ENCODE measurements around the gene TINCR. TPM values are rescaled to one million over a fixed set of nuclear protein-coding genes. Genes with fewer than 3 reads are reported as not detected.
A peak's percentile ranks its signal among the peaks of the same experiment; 100 is the strongest.

Gene TINCR
- not detected in 2 replicates for total RNA-seq
- polyA plus RNA-seq: 0.01 TPM in 1 of 2 replicates, not detected in the other
- polyA plus RNA-seq (2011; cell fraction: cytosol; rRNA removed): 0.03 TPM in 2 replicates
- 0.07 and 0.22 TPM in 2 replicates for polyA plus RNA-seq (2011; cell fraction: nucleus; rRNA removed)
- polyA plus RNA-seq (2012): 0.11 and 0.55 TPM in 2 replicates
- not detected in 2 replicates for polyA minus RNA-seq
- 3.8 TPM for polyA minus RNA-seq (2011; cell fraction: cytosol; rRNA and poly(A)+ RNA removed)
- polyA minus RNA-seq (2011; cell fraction: nucleus; rRNA and poly(A)+ RNA removed): not detected in 2 replicates
- Bru-seq, nascent RNA: percentile 18 among the genes with signal in this experiment
- BruChase-seq, experiment 1, labeled RNA remaining after a 6-hour chase: percentile 22 among the genes with signal in this experiment
- BruChase-seq, experiment 2, labeled RNA remaining after a 2-hour chase: percentile 22 among the genes with signal in this experiment
- long read RNA-seq: 0 reads

GRCh38 chr19:5567360-5567969 lies at the start of gene TINCR:
Gene TINCR (minus strand): TSS chr19:5567953.
- POLR2A ChIA-PET: no interaction called here
- no peak within 1 kb of the TSS for H3K27ac ChIP-seq (ENCODE audit: insufficient read depth, low read depth, low read length)
- dilution Hi-C loops (cut with MboI; ENCODE audit: extremely low pct_ligation_motif_present, low sequenced_read_pairs): no loop called here

More at GRCh38 chr19:5567360-5567969, at the start of gene TINCR:
- Histone ChIP-seq H3K9me3 (replicated peaks; ENCODE audit: control insufficient read depth, insufficient read depth, low read length) (no peaks in the 10 kb centered on the region), H3K79me2 (ENCODE audit: control insufficient read depth, insufficient read depth, low read length) (no peaks in the 10 kb centered on the region), H3K9ac (replicated peaks; ENCODE audit: extremely low read depth, insufficient read depth, low read length) (no peak within 1 kb of the TSS), H2AFZ (ENCODE audit: low read depth, low read length) (no peak within 1 kb of the TSS), H3K27me3 (ENCODE audit: control insufficient read depth in 2 of 2, insufficient read depth in 2 of 2, low read length in 2 of 2) (peaks cover 12 to 17% of the 10 kb centered on the region in 2 experiments), H3K4me3 (replicated peaks in 1 of 3; ENCODE audit: insufficient read depth in 1 of 3, low read depth in 1 of 3, low read length in 3 of 3) (no peak within 1 kb of the TSS), H3K36me3 (ENCODE audit: control insufficient read depth in 2 of 2, extremely low read depth in 1 of 2, insufficient read depth in 2 of 2, low read length in 2 of 2) (no peaks in the 10 kb centered on the region), H3K9me1 (replicated peaks; ENCODE audit: control insufficient read depth, extremely low read depth, insufficient read depth, low read length) (no peaks in the 10 kb centered on the region), H3K4me1 (ENCODE audit: control insufficient read depth, extremely low read depth, insufficient read depth, low read length) (no peaks in the 10 kb centered on the region), H4K20me1 (replicated peaks; ENCODE audit: control insufficient read depth, extremely low read depth, insufficient read depth, low read length) (no peaks in the 10 kb centered on the region), H3K4me2 (ENCODE audit: insufficient read depth, low read length) (no peak within 1 kb of the TSS)
- intact Hi-C loops (cut with micrococcal nuclease): no loop called here
- BruUV-seq (replicated peaks): no TSS peak
- FAIRE-seq: no peak
- TF ChIP-seq POLR2A (IDR thresholded peaks at IDR 0.05; ENCODE audit: low read depth, low read length) (no peak), POLR2AphosphoS5 (IDR thresholded peaks at IDR 0.05; ENCODE audit: insufficient read depth, low read depth, low read length) (no peak), GATA2 (IDR thresholded peaks at IDR 0.05; ENCODE audit: insufficient read depth, insufficient read length, low read depth, low read length) (no peak), MAX (IDR thresholded peaks at IDR 0.05; ENCODE audit: insufficient read depth, insufficient read length) (no peak), EZH2 (IDR thresholded peaks at IDR 0.05; ENCODE audit: borderline replicate concordance, low read depth, low read length, severe bottlenecking) (peak; percentile 66), FOS (IDR thresholded peaks at IDR 0.05; ENCODE audit: borderline replicate concordance, insufficient read depth, low read length) (no peak)
- TF ChIP-seq, protein P1, sequence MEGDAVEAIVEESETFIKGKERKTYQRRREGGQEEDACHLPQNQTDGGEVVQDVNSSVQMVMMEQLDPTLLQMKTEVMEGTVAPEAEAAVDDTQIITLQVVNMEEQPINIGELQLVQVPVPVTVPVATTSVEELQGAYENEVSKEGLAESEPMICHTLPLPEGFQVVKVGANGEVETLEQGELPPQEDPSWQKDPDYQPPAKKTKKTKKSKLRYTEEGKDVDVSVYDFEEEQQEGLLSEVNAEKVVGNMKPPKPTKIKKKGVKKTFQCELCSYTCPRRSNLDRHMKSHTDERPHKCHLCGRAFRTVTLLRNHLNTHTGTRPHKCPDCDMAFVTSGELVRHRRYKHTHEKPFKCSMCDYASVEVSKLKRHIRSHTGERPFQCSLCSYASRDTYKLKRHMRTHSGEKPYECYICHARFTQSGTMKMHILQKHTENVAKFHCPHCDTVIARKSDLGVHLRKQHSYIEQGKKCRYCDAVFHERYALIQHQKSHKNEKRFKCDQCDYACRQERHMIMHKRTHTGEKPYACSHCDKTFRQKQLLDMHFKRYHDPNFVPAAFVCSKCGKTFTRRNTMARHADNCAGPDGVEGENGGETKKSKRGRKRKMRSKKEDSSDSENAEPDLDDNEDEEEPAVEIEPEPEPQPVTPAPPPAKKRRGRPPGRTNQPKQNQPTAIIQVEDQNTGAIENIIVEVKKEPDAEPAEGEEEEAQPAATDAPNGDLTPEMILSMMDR (IDR thresholded peaks at IDR 0.05; ENCODE audit: extremely low read depth in 1 of 2, insufficient read depth in 1 of 2, low read depth in 1 of 2, low read length in 2 of 2): no peak
- DNase-seq (ENCODE audit: low read depth, low spot score): no peak
- CTCF ChIA-PET: no interaction called here

All from endothelial cell of umbilical vein (primary cell).